Measurements from ENCODE around the gene APP.

APP gene

GRCh38 chr21:25831300-25831960, 339.1 kb downstream of the APP start:
- no peak for DNase-seq (ENCODE audit: low read depth, low spot score)

Measured in activated naive CD8-positive, alpha-beta T cell treated with anti-CD3 and anti-CD28 coated beads, Interleukin-2, amount 50 U/mL, for 16 hours (primary cell).